Lower leg skin (tissue), 4 donors: Measurements from ENCODE around the gene MAN1C1. TPM values are rescaled to one million over a fixed set of nuclear protein-coding genes. Genes with fewer than 3 reads are reported as not detected.

Source experiments
- DNase-seq, 2 donors: peaks; one replicate each; pipeline ENCODE4 v3.0.0-alpha.2; 2019; ENCODE audit warnings: low spot score in 2 of 2
- H3K4me3 ChIP-seq: fragments of 200-600 bp; sonication (generic); 2 replicates; pipeline ENCODE4 v1.5.1; 2017; ENCODE audit warnings: mild to moderate bottlenecking, low read depth; ENCODE audit not compliant: poor library complexity, severe bottlenecking
- CTCF ChIP-seq, 3 donors: fragments of 450-650 bp; IDR thresholded peaks; one replicate each; pipeline ENCODE4 v1.5.1; 2016; ENCODE audit warnings: antibody characterized with exemption in 3 of 3, mild to moderate bottlenecking in 3 of 3, moderate library complexity in 2 of 3
- POLR2A ChIP-seq, 2 donors: fragments of 450-650 bp; IDR thresholded peaks; one replicate each; pipeline ENCODE4 v1.6.1; 2016 to 2017; ENCODE audit warnings: antibody characterized with exemption in 2 of 2, mild to moderate bottlenecking in 1 of 2, moderate library complexity in 1 of 2
- WGBS, 2 donors: methylation state at CpG; one replicate each; pipeline ENCODE4 v1.1.5; 2018; 5-methylcytosine and 5-hydroxymethylcytosine counted together
- intact Hi-C: fragments of 100-400 bp; cut with DNase I; formaldehyde crosslinking; loops from one replicate; pipeline ENCODE4 v1.15.0; 2023; ENCODE audit warnings: low total_unique reads
- total RNA-seq, 4 donors: library from RNA; depleted of rRNA; stranded (reverse); fragments of >200 nt; gene quantifications; one replicate each; pipeline ENCODE4 v1.1.0, GENCODE V29; 2016

The MAN1C1 gene
- total RNA-seq, 4 donors from 2014 or later = 5.9 to 7.3 (median 6.6) TPM

- no peak overlapping the region for H3K4me3 ChIP-seq
Measured at GRCh38 chr1:25766721-25767436, 150.3 kb downstream of the MAN1C1 start.

GRCh38 chr1:25767437-25767770, 150.8 kb downstream of the MAN1C1 start:
- DNase-seq = no peak
- TF ChIP-seq POLR2A (IDR thresholded peaks at IDR 0.05) (no peak), CTCF (IDR thresholded peaks at IDR 0.05) (no peak)
- no peak overlapping the region for H3K4me3 ChIP-seq
- intact Hi-C loops = no loop called here

More at GRCh38 chr1:25766721-25767436, 150.3 kb downstream of the MAN1C1 start:
- WGBS, 2 donors = 40 to 56% methylated on average over 10 to 12 of the region's 13 CpGs
- intact Hi-C loops = no loop called here
- peak in 1 of 2 donors; percentile 55 for DNase-seq
- TF ChIP-seq POLR2A (IDR thresholded peaks at IDR 0.05) (no peak), CTCF (IDR thresholded peaks at IDR 0.05) (no peak)

- no peak overlapping the region for H3K4me3 ChIP-seq
- DNase-seq = no peak
- TF ChIP-seq CTCF (IDR thresholded peaks at IDR 0.05) (no peak), POLR2A (IDR thresholded peaks at IDR 0.05) (no peak)
- intact Hi-C loops = no loop called here
- whole genome bisulfite sequencing, 2 donors = 92 to 95% methylated on average over 2 of the region's 2 CpGs
Measured at GRCh38 chr1:25768999-25769398, 152.4 kb downstream of the MAN1C1 start.

- H3K4me3 ChIP-seq = no peak overlapping the region
- intact Hi-C loops = no loop called here
- TF ChIP-seq CTCF (IDR thresholded peaks at IDR 0.05) = no peak
- no peak for TF ChIP-seq POLR2A (IDR thresholded peaks at IDR 0.05)
- WGBS, 2 donors = 66 to 70% methylated on average over 26 to 27 of the region's 27 CpGs
- no peak for DNase-seq
Measured at GRCh38 chr1:25769625-25770383, 153.2 kb downstream of the MAN1C1 start.

- no peak for TF ChIP-seq CTCF (IDR thresholded peaks at IDR 0.05)
- 84 to 87% methylated on average over 14 of the region's 14 CpGs for WGBS, 2 donors
- no peak overlapping the region for H3K4me3 ChIP-seq
- intact Hi-C loops = no loop called here
- no peak for DNase-seq
Measured at GRCh38 chr1:25770541-25771220, 154.1 kb downstream of the MAN1C1 start.
